Pancreas (tissue), 10 donors: ENCODE data around the gene MUSK. TPM values are rescaled to one million over a fixed set of nuclear protein-coding genes. Genes with fewer than 3 reads are reported as not detected.
A peak's percentile ranks its signal among the peaks of the same experiment; 100 is the strongest.
"Not testable (repeated sequence)": the region's sequence is repeated elsewhere in the genome, so short reads cannot be mapped to it uniquely, and the experiment has no call there.

Experiments
- ATAC-seq, 4 donors: fragments of 200-7000 bp; cut with Tn5 transposase; one replicate each; pipeline versions ENCODE4 v1.8.0 to v1.9.1; 2020; ENCODE audit warnings: mild to moderate bottlenecking in 4 of 4, moderate library complexity in 4 of 4
- DNase-seq, 6 donors: peaks; one replicate each; pipeline ENCODE4 v3.0.0-alpha.2; 2020
- FAIRE-seq: peaks from 2 replicates; lab custom pipeline; 2012; peaks lifted over from hg19 to GRCh38; lab: Jason Lieb, UNC
- H3K27ac ChIP-seq, 4 donors: fragments of 200-600 bp; sonication (generic); 1 replicate in 3 of 4; 2 replicates in 1 of 4; pipeline versions ENCODE4 v1.5.0 to v1.8.0; 2020
- H3K27me3 ChIP-seq, 4 donors: fragments of 200-600 bp; one replicate each; pipeline ENCODE4 v1.8.0; 2021
- H3K36me3 ChIP-seq, 3 donors: fragments of 200-600 bp; sonication (generic) in 1 of 3; one replicate each; pipeline versions ENCODE4 v1.5.0 to v1.8.0; 2020 to 2021
- H3K4me1 ChIP-seq, 3 donors: fragments of 200-600 bp; one replicate each; pipeline ENCODE4 v1.8.0; 2021
- H3K4me3 ChIP-seq, 4 donors: fragments of 200-600 bp; sonication (generic) in 2 of 4; one replicate each; pipeline versions ENCODE4 v1.5.0 to v1.8.0; 2020 to 2021
- H3K9me3 ChIP-seq, 4 donors: fragments of 200-600 bp; one replicate each; pipeline ENCODE4 v1.8.0; 2021
- WGBS, 2 donors: extraction: QIAGEN DNeasy Blood & Tissue Kit; methylation state at CpG; one replicate each; pipeline ENCODE4 v1.1.7; 2013; 5-methylcytosine and 5-hydroxymethylcytosine counted together
- intact Hi-C, 3 donors: fragments of 100-400 bp; cut with DNase I; formaldehyde crosslinking; loops; one replicate each; pipeline versions ENCODE4 v1.11.1 to v1.14.2; 2022
- polyA plus RNA-seq, 2 donors: library from polyadenylated mRNA; stranded (reverse); fragments of 200-250 nt; gene quantifications; one replicate each; pipeline ENCODE4 v1.2.3, GENCODE V29; 2013
- total RNA-seq, 6 donors: library from RNA; stranded (reverse); fragmentation: NEBNext Ultra II Directional in 4 of 6; extraction: Animal tissue kit (Norgen Biotek cat#: 25700) in 4 of 6; gene quantifications; one replicate each; pipeline versions ENCODE4 v1.2.1 to v1.2.4, GENCODE V29; 2021 to 2023
- TF ChIP-seq, protein P1 (sequence below), 4 donors: fragments of 200-600 bp; sonication (generic) in 3 of 4; IDR thresholded peaks; one replicate each; pipeline versions ENCODE4 v1.5.0 to v1.8.0; 2021; ENCODE audit warnings: antibody characterized with exemption in 4 of 4
- donor health status: healthy with polysubstance abuse.
- donor health status: DM: no; HTN: no; CAD: no; lungs with moderate emphysema.
- donor health status: DM: no; HTN: no; CAD: no.
- donor health status: control.
- donor health status: control.
- donor health status: Bipolar disorder and iron deficiency.
- donor health status: DM: yes; HTN: yes; CAD: no.
- donor health status: DM: no; HTN: no; CAD: no.
- donor health status: DM: no; HTN: no; CAD: no.
- donor health status: DM: yes; HTN: yes; CAD: no.

Gene MUSK
- total and polyA plus RNA-seq, 8 donors, result 0.06 to 0.39 (median 0.16) TPM; not detected in 4

DNA sequence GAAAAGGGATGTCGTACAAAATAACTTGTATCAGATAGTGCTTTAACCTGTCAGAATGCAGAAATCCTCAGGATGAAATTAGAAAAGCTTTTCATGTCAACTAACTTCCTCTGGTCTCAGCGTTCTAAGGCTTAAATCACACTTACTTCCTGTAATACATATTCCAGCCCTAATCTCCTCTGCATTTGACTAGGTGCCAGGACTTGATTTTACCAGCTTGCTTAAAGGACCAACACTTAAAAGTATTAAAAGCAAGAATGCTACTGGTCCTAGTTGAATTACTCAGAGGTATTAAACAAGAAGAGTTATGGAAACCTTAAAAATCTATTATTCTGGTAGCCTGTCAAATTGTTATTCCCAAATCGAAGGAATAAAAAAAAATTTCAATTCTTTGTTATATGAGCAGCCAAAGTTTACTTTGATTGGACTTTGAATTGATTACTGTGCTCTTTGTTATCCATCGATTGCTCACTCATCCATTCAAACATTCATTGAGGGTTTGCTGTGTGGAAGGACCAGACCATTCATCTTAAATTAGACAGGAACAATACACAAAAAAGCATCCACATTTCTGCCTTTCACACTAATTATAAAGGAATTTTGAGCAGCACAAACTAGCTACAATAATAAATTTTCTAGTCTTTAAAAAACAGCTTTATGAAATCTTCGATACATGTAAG is 108.7 kb downstream of the MUSK start:
- intact Hi-C loops, result no loop called here
- ATAC-seq (peak in 2 of 4 donors; percentile 47 to 50), FAIRE-seq (no peak), DNase-seq (no peak)
- TF ChIP-seq, protein P1, sequence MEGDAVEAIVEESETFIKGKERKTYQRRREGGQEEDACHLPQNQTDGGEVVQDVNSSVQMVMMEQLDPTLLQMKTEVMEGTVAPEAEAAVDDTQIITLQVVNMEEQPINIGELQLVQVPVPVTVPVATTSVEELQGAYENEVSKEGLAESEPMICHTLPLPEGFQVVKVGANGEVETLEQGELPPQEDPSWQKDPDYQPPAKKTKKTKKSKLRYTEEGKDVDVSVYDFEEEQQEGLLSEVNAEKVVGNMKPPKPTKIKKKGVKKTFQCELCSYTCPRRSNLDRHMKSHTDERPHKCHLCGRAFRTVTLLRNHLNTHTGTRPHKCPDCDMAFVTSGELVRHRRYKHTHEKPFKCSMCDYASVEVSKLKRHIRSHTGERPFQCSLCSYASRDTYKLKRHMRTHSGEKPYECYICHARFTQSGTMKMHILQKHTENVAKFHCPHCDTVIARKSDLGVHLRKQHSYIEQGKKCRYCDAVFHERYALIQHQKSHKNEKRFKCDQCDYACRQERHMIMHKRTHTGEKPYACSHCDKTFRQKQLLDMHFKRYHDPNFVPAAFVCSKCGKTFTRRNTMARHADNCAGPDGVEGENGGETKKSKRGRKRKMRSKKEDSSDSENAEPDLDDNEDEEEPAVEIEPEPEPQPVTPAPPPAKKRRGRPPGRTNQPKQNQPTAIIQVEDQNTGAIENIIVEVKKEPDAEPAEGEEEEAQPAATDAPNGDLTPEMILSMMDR (IDR thresholded peaks at IDR 0.05), result no peak
- H3K36me3 ChIP-seq, result no peaks in the 10 kb centered on the region
- H3K27me3 ChIP-seq, result no peaks in the 10 kb centered on the region
- no peak overlapping the region for H3K4me3 ChIP-seq
- H3K27ac ChIP-seq, result no peak overlapping the region
- no peaks in the 10 kb centered on the region for H3K9me3 ChIP-seq
- WGBS, 2 donors, result 33 to 37% methylated on average over 5 of the region's 5 CpGs
- no peaks in the 10 kb centered on the region for H3K4me1 ChIP-seq

DNA sequence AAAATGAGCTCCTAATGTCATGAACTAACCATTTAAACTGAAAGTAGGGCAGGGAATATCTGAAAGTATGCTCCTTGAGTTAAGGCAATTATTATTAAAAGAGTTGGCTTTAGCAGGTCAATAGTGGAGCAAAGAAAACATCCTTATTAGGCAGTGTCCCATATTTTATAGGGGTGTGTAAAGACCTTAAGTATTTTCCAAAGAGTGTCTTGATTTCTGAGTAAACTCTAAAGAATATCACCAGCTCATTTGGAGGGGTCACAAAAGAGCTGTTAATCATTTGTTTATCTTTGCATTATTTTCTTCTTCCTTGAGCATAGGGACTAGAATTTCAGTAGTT is 109.3 kb downstream of the MUSK start:
- no peaks in the 10 kb centered on the region for H3K9me3 ChIP-seq
- TF ChIP-seq, protein P1 (IDR thresholded peaks at IDR 0.05), result no peak
- no peak for FAIRE-seq
- ATAC-seq, result no peak
- no peak for DNase-seq
- H3K4me3 ChIP-seq, result no peak overlapping the region
- H3K27me3 ChIP-seq, result no peaks in the 10 kb centered on the region
- no peaks in the 10 kb centered on the region for H3K4me1 ChIP-seq
- H3K27ac ChIP-seq, result no peak overlapping the region
- intact Hi-C loops, result no loop called here
- no peaks in the 10 kb centered on the region for H3K36me3 ChIP-seq

DNA sequence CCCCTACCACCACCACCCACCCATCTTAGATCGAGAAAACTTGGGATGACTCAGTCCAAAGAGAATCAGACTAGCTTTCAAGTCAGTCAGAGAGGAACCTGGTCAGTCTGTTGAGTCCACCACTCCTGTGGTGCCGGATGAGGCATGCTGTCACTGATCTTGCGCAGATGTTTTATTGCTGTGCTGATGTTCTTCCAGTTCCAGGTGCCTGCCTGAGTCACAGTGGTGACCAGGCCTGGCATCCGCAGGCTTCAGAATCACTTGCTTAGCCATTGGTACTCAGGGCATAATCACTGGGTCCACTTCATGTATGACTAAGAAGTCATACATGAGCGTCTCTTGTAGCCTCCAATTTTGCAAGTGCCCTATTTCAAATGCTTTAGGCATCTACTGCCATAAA is 114.1 kb downstream of the MUSK start:
- FAIRE-seq (no peak), DNase-seq (no peak), ATAC-seq (no peak)
- intact Hi-C loops, result no loop called here
- no peaks in the 10 kb centered on the region for H3K27me3 ChIP-seq
- no peak overlapping the region for H3K4me3 ChIP-seq
- H3K27ac ChIP-seq, result no peak overlapping the region
- no peaks in the 10 kb centered on the region for H3K36me3 ChIP-seq
- 94 to 97% methylated on average over 5 of the region's 5 CpGs for WGBS, 2 donors
- H3K4me1 ChIP-seq, result no peaks in the 10 kb centered on the region
- TF ChIP-seq, protein P1 (IDR thresholded peaks at IDR 0.05), result no peak
- H3K9me3 ChIP-seq, result no peaks in the 10 kb centered on the region

DNA sequence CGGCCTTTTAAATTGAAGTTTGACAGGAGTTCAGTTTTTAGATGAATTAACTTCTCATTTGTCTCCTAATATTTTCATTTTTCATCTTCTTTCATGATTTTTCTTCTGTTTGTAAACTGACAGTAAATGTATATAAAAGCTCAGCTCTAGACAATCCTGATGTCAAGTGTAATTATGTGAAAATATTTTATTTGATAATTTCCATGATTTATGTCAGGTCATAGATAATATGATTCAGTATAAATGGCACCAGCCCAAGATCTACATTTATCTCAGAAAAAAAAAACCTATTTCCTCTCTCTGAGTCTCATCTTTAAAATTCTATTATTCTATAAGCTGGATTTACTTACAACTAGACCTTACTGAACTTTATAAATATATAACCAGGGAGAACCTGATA is 115.7 kb downstream of the MUSK start:
- intact Hi-C loops, result no loop called here
- TF ChIP-seq, protein P1 (IDR thresholded peaks at IDR 0.05), result no peak

DNA sequence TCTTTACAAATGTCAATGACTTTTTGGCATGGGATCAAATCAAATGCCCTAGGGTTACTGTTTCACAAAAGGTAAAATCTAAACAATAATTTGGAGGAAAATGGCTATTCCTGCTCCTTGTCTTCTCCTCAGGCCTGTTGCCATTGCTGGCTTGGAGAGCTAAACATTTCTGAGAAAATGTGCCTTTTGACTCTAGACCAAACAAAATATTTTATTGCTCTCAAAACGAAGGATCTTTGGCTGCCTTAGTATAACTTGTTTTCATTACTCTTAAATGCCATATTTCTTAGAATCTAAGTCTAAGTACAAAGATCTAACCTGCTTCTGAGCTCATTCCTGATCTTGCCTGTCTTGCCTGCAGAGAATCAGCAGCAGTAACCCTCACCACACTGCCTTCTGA is 116.6 kb downstream of the MUSK start:
- H3K4me1 ChIP-seq, result no peaks in the 10 kb centered on the region
- 42 to 59% methylated on average over 1 of the region's 1 CpG for WGBS, 2 donors
- no peaks in the 10 kb centered on the region for H3K27me3 ChIP-seq
- ATAC-seq, result no peak
- no peaks in the 10 kb centered on the region for H3K9me3 ChIP-seq
- no peak for DNase-seq
- no peak overlapping the region for H3K4me3 ChIP-seq
- TF ChIP-seq, protein P1 (IDR thresholded peaks at IDR 0.05), result no peak
- no peak for FAIRE-seq
- intact Hi-C loops, result no loop called here
- H3K27ac ChIP-seq, result no peak overlapping the region
- no peaks in the 10 kb centered on the region for H3K36me3 ChIP-seq

More for the DNA sequence above, 115.7 kb downstream of the MUSK start:
- Histone ChIP-seq H3K4me1 (no peaks in the 10 kb centered on the region), H3K9me3 (no peaks in the 10 kb centered on the region), H3K27ac (no peak overlapping the region), H3K36me3 (no peaks in the 10 kb centered on the region), H3K4me3 (no peak overlapping the region), H3K27me3 (no peaks in the 10 kb centered on the region)
- DNase-seq, result no peak
- ATAC-seq, result no peak
- peak; percentile 23 for FAIRE-seq
- WGBS, 2 donors, result 81 to 86% methylated on average over 1 of the region's 1 CpG

DNA sequence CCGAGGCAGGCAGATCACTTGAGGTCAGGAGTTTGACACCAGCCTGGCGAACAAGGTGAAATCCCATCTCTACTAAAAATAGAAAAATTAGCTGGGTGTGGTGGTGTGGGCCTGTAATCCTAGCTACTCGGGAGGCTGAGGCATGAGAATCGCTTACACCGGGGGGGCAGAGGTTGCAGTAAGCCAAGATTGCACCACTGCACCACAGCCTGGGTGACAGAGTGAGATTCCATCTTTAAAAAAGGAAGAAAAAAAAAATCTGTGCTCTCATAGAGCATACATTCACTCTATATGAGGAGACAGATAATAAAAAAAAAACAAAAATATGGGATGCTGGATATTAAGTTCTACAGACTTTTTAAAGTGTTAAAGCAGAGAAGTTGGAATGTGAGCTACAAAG is 119.8 kb downstream of the MUSK start:
- H3K36me3 ChIP-seq, FAIRE-seq, H3K4me3 ChIP-seq, intact Hi-C loops, H3K4me1 ChIP-seq, ATAC-seq, H3K27me3 ChIP-seq, H3K9me3 ChIP-seq, H3K27ac ChIP-seq, DNase-seq: not testable (repeated sequence)
- 91 to 95% methylated on average over 5 of the region's 5 CpGs for WGBS, 2 donors
